Activated naive CD8-positive, alpha-beta T cell treated with anti-CD3 and anti-CD28 coated beads, Interleukin-2, amount 50 U/mL, for 24 hours (primary cell): ENCODE data around the gene RRP12.
A peak's percentile ranks its signal among the peaks of the same experiment; 100 is the strongest.

Experiments
- ATAC-seq: fragments of 150-1000 bp; cut with Tn5 transposase; one replicate; pipeline ENCODE4 v1.10.0; 2021
- DNase-seq: peaks from one replicate; pipeline ENCODE4 v3.0.0; 2021
- H3K27ac Mint-ChIP-seq: one replicate; pipeline ENCODE4 v1.8.0; 2021; ENCODE audit warnings: mild to moderate bottlenecking, mixed read lengths
- H3K27me3 Mint-ChIP-seq: one replicate; pipeline ENCODE4 v1.8.0; 2021; ENCODE audit warnings: mixed read lengths
- H3K36me3 Mint-ChIP-seq: one replicate; pipeline ENCODE4 v1.8.0; 2021; ENCODE audit warnings: low read depth, mixed read lengths
- H3K4me1 Mint-ChIP-seq: one replicate; pipeline ENCODE4 v1.8.0; 2021; ENCODE audit warnings: mixed read lengths
- H3K4me3 Mint-ChIP-seq: one replicate; pipeline ENCODE4 v1.8.0; 2021; ENCODE audit warnings: mild to moderate bottlenecking, moderate library complexity, mixed read lengths
- H3K9me3 Mint-ChIP-seq: one replicate; pipeline ENCODE4 v1.8.0; 2021; ENCODE audit warnings: mixed read lengths

RRP12 gene

DNA sequence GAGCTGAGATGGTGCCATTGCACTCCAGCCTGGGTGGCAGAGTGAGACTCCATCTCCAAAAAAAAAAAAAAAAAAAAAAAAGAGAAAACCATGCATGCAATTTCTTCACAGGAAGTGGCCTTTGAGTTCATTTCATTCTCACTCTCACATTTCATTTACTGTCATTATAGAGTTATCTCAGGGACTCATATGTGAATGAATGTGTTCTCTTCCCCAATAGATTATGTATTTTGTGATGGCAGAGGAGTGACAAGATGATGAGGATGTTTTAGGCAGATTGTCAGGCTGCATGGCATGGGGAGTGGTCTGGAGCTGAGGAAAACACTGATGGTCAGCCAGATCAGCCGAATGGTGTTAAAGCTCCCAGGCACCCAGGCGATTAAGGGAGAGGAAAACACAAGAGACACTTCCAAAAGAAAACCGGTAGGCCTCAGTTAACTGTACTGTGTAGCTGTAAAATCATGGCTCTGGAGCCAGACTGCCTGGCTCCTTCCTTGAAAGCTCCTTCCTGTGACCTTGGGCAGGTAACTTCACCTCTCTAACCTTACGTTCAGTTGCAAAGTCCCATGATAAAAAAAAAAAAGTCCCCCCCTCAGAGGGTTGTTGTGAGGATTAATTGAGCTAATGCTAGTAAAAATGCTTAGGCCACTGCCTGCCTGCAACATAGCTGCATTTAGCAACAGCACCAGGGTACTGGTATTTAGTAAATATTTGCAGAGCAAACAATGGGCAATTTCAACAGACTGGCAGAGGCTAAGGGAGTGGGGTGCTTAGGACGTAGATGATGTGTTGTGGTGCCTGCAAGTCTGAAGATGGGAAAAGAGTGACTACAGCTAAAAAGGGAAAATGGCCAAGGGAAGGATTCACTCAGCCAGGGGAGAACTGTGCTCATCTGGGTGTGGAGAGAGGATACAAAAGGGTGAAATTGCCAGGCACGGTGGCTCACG lies 73.5 kb downstream of the RRP12 start:
- ATAC-seq (no peak), DNase-seq (no peak)
- peaks cover 12% of the 10 kb centered on the region for H3K36me3 Mint-ChIP-seq
- no peaks in the 10 kb centered on the region for H3K9me3 Mint-ChIP-seq
- H3K27me3 Mint-ChIP-seq, result no peaks in the 10 kb centered on the region
- peaks cover 48% of the 10 kb centered on the region for H3K4me1 Mint-ChIP-seq
- no peak overlapping the region for H3K4me3 Mint-ChIP-seq
- H3K27ac Mint-ChIP-seq, result peak overlapping the region; percentile 41

DNA sequence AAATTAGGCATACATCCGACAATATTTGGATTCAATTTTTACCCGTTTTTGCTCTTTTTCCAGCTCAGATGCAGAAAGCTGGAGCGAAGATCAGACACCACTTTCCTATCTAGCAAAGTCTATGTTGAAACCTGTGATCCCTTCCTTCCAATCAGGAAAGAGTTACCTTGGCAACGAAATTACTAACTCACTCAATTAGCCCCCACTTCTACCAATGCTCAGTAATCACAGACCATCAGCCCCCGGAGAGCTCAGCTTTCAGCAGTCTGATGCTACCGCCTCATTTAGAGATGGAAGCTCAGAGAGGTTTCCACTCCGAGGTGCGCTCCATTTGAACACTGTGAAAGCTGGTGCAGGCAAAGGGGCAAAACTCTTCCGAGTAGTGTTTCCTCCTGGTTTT lies 75.4 kb downstream of the RRP12 start:
- H3K9me3 Mint-ChIP-seq, result no peaks in the 10 kb centered on the region
- DNase-seq, result no peak
- no peaks in the 10 kb centered on the region for H3K27me3 Mint-ChIP-seq
- H3K4me3 Mint-ChIP-seq, result no peak overlapping the region
- peaks cover 44% of the 10 kb centered on the region for H3K4me1 Mint-ChIP-seq
- peaks cover 10% of the 10 kb centered on the region for H3K36me3 Mint-ChIP-seq
- no peak overlapping the region for H3K27ac Mint-ChIP-seq
- no peak for ATAC-seq

DNA sequence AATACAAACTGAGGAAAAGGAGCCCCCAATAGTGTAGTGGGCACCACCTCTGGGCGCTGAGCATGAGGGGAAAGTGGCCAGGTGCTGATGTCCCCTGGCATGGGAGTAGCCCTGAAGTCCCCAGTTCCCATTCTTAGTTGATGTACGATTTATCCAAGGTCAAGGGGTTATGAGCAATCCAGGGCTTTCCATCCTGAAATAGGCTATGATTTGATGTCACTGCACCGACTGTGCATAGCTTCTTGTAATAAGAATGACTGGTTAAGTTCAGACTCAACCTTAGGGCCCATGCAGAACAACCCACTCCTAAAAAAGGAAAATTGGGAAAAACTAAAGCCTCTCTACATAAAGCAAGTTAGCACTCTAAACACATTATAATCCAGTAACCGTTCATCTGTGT lies 77.6 kb downstream of the RRP12 start:
- Mint-ChIP-seq H3K36me3 (no peaks in the 10 kb centered on the region), H3K4me1 (peaks cover 42% of the 10 kb centered on the region), H3K4me3 (no peak overlapping the region), H3K27me3 (no peaks in the 10 kb centered on the region), H3K9me3 (no peaks in the 10 kb centered on the region), H3K27ac (no peak overlapping the region)
- DNase-seq, result no peak
- ATAC-seq, result no peak

GRCh38 chr10:97321804-97322190 lies 79.3 kb downstream of the RRP12 start:
- Mint-ChIP-seq H3K4me3 (peak overlapping the region; percentile 80), H3K27ac (no peak overlapping the region), H3K9me3 (no peaks in the 10 kb centered on the region), H3K36me3 (no peaks in the 10 kb centered on the region), H3K4me1 (peaks cover 32% of the 10 kb centered on the region), H3K27me3 (no peaks in the 10 kb centered on the region)
- ATAC-seq, result no peak
- no peak for DNase-seq

DNA sequence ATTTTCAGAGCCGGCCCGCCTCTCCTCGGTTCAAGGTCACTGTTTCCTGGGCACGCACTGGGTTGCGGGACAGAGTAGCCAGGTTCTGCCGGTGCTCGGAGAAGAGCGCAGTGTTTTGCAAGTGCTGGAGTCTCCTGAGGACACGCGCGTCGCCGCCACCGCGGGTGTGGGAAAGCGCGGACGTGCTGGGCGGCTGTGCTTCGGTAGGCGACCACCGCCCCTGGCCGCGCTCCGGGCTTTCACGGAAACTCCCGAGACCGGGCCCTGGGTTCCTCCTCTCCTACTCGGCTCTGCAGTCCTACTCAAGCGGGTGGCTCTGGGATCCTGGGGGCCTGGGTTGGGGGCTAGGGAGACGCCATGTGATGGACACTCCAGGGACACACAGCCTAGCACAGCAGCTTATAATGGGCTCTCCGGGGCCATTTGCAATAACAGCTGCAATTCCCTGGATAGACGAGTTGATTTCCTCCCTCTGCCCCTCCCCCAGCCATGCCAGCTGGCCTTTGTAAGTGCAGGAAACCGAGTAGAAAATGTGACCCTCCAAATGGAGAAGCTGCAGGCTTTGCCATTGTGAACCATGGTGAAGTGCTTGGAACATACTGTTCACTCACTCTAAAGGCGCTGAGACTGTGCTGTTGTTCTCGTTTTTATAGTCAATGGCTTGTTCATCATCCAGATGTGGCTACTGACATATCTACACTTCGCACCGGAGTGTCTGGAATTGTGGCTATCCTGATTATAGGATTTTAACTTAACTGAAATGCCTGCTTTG lies 79.9 kb downstream of the RRP12 start:
- peak overlapping the region; percentile 80 for H3K4me3 Mint-ChIP-seq
- DNase-seq (peak; percentile 26), ATAC-seq (no peak)
- no peaks in the 10 kb centered on the region for H3K27me3 Mint-ChIP-seq
- H3K27ac Mint-ChIP-seq, result no peak overlapping the region
- peaks cover 32% of the 10 kb centered on the region for H3K4me1 Mint-ChIP-seq
- no peaks in the 10 kb centered on the region for H3K36me3 Mint-ChIP-seq
- no peaks in the 10 kb centered on the region for H3K9me3 Mint-ChIP-seq

DNA sequence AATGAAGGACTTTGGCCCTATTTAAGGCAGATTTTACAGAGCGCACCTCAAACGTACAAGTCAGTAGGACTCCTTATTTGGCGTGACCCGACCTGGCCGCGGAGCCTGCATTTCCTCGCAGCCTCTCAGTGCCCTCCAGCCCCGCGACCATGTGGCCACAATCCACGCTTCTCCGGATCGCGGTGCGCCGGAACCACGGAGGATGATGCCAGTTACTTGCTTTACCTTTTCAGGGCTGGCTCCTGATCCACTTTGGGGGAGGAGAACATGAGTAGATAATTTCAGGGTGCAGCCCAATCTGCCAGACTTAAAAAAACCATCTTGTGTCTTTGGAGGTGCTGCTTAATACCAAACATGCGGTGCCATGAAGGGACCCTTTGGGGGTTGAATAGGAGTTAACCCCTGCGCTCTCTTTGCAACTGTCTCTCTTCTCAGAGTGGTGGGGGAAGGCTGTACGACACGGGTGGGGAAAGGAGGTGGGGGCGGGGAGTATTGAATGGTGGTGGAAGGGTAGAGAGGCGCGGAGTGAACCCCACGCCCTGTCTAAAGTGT lies 80.6 kb downstream of the RRP12 start:
- no peaks in the 10 kb centered on the region for H3K27me3 Mint-ChIP-seq
- no peaks in the 10 kb centered on the region for H3K9me3 Mint-ChIP-seq
- no peaks in the 10 kb centered on the region for H3K36me3 Mint-ChIP-seq
- peak; percentile 31 for DNase-seq
- peaks cover 32% of the 10 kb centered on the region for H3K4me1 Mint-ChIP-seq
- peak; percentile 10 for ATAC-seq
- H3K27ac Mint-ChIP-seq, result peak overlapping the region; percentile 84
- H3K4me3 Mint-ChIP-seq, result peak overlapping the region; percentile 80

DNA sequence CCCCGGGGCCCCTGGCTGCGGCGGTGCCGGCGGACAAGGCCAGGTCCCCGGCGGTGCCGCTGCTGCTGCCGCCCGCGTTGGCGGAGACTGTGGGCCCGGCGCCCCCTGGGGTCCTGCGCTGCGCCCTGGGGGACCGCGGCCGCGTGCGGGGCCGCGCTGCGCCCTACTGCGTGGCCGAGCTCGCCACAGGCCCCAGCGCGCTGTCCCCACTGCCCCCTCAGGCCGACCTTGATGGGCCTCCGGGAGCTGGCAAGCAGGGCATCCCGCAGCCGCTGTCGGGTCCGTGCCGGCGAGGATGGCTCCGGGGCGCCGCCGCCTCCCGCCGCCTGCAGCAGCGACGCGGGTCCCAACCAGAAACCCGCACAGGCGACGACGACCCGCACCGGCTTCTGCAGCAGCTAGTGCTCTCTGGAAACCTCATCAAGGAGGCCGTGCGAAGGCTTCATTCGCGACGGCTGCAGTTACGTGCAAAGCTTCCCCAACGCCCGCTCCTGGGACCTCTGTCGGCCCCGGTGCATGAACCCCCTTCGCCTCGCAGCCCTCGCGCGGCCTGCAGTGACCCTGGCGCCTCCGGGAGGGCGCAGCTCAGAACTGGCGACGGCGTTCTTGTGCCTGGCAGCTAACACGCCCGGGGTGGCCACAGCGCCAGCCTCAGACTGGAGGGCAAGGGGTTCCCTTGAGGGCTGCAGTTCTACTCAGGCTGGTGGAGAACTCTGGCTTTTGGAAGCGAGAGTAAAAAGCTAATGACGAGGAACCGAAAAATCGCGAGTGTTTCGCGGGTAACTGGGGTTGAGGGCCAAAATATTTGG lies 81.3 kb downstream of the RRP12 start:
- H3K4me1 Mint-ChIP-seq, result peaks cover 32% of the 10 kb centered on the region
- H3K36me3 Mint-ChIP-seq, result no peaks in the 10 kb centered on the region
- ATAC-seq (peak; percentile 77), DNase-seq (peak; percentile 72)
- H3K9me3 Mint-ChIP-seq, result no peaks in the 10 kb centered on the region
- H3K4me3 Mint-ChIP-seq, result peak overlapping the region; percentile 80
- H3K27me3 Mint-ChIP-seq, result no peaks in the 10 kb centered on the region
- peak overlapping the region; percentile 84 for H3K27ac Mint-ChIP-seq

- Mint-ChIP-seq H3K4me1 (peaks cover 32% of the 10 kb centered on the region), H3K4me3 (peak within 1 kb of the TSS; percentile 84), H3K27ac (peak within 1 kb of the TSS; percentile 92), H3K27me3 (no peaks in the 10 kb centered on the region), H3K36me3 (no peaks in the 10 kb centered on the region), H3K9me3 (no peaks in the 10 kb centered on the region)
- DNase-seq (peak; percentile 91), ATAC-seq (peak; percentile 66)
Observed at GRCh38 chr10:97318772-97319651, 82.1 kb downstream of the RRP12 start, which contains the start of gene FRAT1. Gene FRAT1, plus strand, starts transcription at chr10:97319271. Its CDS starts 183 bp downstream, at chr10:97319454.

GRCh38 chr10:97314671-97315070 lies 86.5 kb downstream of the RRP12 start:
- H3K36me3 Mint-ChIP-seq, result no peaks in the 10 kb centered on the region
- no peaks in the 10 kb centered on the region for H3K27me3 Mint-ChIP-seq
- no peak overlapping the region for H3K4me3 Mint-ChIP-seq
- DNase-seq (no peak), ATAC-seq (no peak)
- H3K4me1 Mint-ChIP-seq, result peaks cover 11% of the 10 kb centered on the region
- no peaks in the 10 kb centered on the region for H3K9me3 Mint-ChIP-seq
- no peak overlapping the region for H3K27ac Mint-ChIP-seq

DNA sequence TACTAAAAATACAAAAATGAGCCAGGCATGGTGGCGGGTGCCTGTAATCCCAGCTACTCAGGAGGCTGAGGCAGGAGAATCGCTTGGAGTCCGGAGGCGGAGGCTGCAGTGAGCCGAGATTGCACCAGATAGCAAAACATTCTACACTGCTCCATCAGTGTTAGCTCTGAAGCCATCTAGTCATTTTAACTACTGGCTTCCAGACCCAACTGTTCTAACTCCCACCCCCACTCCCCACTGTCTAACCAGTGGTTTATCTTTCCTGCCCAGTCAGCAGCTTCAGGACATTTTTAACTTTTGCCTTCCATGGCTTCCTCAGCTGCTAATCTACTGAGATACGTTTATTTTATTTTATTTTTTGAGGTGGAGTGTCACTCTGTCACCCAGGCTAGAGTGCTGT lies 88.2 kb downstream of the RRP12 start:
- DNase-seq (no peak), ATAC-seq (no peak)
- Mint-ChIP-seq H3K27ac (no peak overlapping the region), H3K4me3 (no peak overlapping the region), H3K36me3 (no peaks in the 10 kb centered on the region), H3K9me3 (no peaks in the 10 kb centered on the region), H3K27me3 (no peaks in the 10 kb centered on the region), H3K4me1 (peaks cover 4% of the 10 kb centered on the region)

GRCh38 chr10:97311111-97311626 lies 90.0 kb downstream of the RRP12 start:
- ATAC-seq (no peak), DNase-seq (no peak)
- Mint-ChIP-seq H3K36me3 (no peaks in the 10 kb centered on the region), H3K4me1 (no peaks in the 10 kb centered on the region), H3K4me3 (no peak overlapping the region), H3K27me3 (no peaks in the 10 kb centered on the region), H3K27ac (no peak overlapping the region), H3K9me3 (no peaks in the 10 kb centered on the region)

GRCh38 chr10:97307866-97308780 lies 93.0 kb downstream of the RRP12 start:
- Mint-ChIP-seq H3K9me3 (no peaks in the 10 kb centered on the region), H3K4me3 (no peak overlapping the region), H3K36me3 (no peaks in the 10 kb centered on the region), H3K27ac (no peak overlapping the region), H3K27me3 (no peaks in the 10 kb centered on the region), H3K4me1 (no peaks in the 10 kb centered on the region)
- no peak for ATAC-seq
- no peak for DNase-seq
